Measurements from ENCODE around the gene FYB1.
A peak's percentile ranks its signal among the peaks of the same experiment; 100 is the strongest.
"Not testable (repeated sequence)": the region's sequence is repeated elsewhere in the genome, so short reads cannot be mapped to it uniquely, and the experiment has no call there.

Gene FYB1, protein sequence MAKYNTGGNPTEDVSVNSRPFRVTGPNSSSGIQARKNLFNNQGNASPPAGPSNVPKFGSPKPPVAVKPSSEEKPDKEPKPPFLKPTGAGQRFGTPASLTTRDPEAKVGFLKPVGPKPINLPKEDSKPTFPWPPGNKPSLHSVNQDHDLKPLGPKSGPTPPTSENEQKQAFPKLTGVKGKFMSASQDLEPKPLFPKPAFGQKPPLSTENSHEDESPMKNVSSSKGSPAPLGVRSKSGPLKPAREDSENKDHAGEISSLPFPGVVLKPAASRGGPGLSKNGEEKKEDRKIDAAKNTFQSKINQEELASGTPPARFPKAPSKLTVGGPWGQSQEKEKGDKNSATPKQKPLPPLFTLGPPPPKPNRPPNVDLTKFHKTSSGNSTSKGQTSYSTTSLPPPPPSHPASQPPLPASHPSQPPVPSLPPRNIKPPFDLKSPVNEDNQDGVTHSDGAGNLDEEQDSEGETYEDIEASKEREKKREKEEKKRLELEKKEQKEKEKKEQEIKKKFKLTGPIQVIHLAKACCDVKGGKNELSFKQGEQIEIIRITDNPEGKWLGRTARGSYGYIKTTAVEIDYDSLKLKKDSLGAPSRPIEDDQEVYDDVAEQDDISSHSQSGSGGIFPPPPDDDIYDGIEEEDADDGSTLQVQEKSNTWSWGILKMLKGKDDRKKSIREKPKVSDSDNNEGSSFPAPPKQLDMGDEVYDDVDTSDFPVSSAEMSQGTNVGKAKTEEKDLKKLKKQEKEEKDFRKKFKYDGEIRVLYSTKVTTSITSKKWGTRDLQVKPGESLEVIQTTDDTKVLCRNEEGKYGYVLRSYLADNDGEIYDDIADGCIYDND

GRCh38 chr5:39219437-39219836 lies at the start of gene FYB1:
TSS of gene FYB1 (minus strand) at chr5:39219563. CDS start at chr5:39202960, 16,603 bp downstream.
- DNase-seq, result no peak

DNA sequence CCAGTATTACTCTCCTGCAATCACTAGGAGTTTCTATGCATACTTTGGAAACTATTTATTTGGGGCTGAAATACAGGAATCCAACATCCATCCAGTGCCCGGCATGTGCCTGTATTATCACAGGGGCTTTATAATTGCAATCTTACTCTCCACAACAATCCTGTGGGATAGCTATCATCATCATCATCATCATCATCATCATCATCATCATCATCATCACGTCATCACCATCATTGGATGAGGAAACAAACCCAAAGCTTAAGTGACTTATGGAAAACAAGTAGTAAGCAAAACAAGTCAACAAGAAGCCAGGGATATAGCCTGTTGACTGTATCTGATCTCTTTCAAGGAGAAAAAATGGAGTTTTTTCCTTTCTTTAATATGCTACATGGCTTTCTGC lies 47.8 kb upstream of the FYB1 start:
- no peak for DNase-seq

DNA sequence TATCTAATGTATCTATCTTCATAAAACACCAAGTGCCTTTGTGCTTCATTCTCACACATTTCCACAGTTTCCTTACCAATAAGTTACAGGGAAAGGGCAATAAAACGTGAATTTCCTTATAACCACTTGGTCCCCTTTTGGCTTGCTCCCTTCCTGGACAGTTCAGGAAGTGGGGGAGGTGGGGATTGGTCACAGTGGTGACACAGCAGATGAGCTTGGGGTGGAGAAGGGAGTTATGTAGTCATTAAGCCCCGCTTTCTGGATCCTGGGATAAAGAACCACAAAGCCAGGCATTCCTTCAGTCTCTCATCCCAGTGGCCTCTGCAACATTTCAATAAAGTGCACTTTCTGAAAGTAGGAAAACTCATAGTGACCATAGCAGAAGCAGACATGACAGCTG lies 47.1 kb upstream of the FYB1 start:
- DNase-seq, result no peak

DNA sequence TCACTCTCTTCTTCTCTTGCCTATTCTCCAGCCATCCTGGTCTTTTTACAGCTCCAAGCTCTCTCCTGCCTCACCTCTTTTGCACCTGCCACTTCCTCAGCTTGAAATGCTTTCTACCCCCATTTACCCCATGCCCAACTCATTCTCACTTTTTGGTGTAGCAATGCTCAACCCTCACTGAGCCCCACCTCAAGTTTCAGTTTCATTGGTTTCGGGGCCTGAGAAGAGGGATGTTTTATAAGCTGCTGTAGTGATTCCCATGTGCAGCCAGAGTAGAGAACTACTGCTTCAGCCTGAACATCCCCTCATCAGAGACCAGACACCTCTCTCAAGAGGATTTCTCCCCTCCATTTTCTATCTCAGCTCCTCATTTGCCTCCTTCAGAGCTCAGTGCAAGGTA lies 45.2 kb upstream of the FYB1 start:
- DNase-seq, result no peak

DNA sequence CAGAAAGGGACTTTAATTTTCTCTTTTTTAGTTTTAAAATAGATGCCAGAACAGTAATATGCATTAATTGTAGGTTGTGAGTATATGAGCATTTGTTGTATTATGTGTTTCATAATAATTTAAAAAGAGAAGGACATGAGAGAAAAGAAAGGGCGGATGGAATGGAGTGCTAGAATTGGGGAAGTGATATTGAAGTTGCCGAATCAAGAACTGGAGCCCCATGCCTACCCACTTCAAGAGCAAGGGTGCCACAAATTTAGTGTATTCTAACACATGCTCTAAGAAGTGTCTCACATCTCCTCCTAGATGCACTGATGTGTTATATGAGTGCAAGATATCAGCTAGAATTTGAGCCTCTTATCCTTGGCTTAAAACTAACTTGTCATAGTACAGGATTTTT lies 43.6 kb upstream of the FYB1 start:
- no peak for DNase-seq

DNA sequence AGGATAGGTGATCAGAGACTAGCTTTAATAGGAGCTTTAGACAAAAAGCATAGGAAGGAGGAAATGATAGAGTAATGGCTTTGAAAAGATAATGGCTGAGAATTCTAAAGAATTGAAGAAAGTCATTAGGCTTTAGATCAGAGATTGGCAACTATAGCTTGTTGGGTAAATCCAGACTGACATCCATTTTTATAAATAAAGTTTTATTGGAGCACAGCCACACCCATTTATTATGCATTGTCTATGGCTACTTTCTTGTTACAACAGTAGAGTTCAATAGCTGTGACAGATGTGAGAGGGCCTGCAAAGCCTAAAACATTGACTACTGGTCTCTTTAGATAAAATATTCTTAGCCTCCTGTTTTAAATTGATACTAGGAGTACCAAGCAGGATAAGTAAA lies 40.7 kb upstream of the FYB1 start:
- DNase-seq, result no peak

DNA sequence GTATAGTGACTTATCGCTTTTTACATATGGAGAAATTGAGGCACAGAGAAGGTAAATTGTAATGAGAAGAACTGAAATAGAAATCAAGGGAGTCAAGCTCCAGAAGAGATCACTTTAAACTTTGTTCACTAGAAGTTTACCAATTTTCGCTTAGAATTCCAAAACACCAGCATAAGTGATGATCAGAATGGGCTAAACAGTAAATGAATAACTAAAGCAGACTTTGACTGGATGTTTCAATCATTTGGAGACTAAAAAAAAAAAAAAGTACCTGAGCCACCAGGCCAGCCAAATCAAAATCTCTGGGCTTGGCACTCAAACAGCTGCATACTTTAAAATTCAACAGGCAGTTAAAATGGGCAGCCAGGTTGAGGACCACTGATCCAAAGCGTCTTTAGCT lies 38.2 kb upstream of the FYB1 start:
- no peak for DNase-seq

GRCh38 chr5:39256477-39257235 lies 37.3 kb upstream of the FYB1 start:
- DNase-seq, result peak; percentile 18

GRCh38 chr5:39255406-39255805 lies 36.0 kb upstream of the FYB1 start:
- DNase-seq, result no peak

- DNase-seq, result no peak
Measured at GRCh38 chr5:39254671-39255070, 35.3 kb upstream of the FYB1 start.

DNA sequence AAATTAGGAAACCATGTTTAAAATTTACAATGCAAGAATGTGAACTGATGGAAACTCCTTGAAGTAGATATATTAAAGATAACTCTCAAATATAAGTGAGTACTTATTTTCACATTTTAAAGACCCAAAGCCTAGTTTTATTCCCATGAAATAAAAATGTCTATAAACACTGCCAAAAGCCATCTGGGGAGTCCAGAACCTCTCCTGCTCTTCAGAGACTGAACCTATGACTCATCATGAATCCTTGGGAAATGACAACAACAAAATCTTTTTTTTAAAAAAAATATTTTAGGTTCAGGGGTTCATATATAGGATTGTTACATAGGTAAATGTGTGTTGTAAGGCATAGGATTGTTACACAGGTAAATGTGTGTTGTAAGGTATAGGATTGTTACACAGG lies 33.8 kb upstream of the FYB1 start:
- DNase-seq, result no peak

DNA sequence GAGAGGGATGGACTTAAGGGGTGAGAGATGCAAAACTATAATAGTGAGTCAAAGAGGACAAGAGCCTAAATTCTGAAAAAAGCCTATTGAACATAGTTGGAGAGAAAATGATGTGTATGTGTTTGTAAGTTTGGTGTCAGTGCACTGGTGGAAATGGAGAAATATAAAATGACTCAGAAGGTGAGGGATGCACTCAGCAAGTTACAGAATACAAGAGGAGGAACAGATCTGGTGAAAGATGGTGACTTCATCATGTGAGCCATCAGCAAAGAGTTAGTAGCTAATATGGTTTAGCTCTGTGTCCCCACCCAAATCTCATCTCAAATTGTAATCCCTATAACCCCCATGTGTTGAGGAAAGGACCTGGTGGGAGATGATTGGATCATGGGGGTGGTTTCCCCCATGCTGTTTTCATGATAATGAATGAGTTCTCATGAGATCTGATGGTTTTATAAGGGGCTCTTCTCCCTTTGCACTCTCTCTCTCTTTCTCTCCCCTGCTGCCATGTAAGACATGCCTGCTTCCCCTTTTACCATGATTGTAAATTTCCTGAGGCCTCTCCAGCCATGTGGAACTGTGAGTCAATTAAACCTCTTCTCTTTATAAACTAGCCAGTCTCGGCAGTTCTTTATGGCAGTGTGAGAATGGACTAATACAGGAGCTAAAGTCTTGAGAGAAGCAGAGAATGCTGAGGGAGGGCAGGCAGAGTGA lies 30.4 kb upstream of the FYB1 start:
- DNase-seq, result no peak

- DNase-seq, result no peak
Measured at GRCh38 chr5:39249069-39249468, 29.7 kb upstream of the FYB1 start.

GRCh38 chr5:39240750-39241149 lies 21.4 kb upstream of the FYB1 start:
- DNase-seq, result no peak

GRCh38 chr5:39238366-39239105 lies 19.2 kb upstream of the FYB1 start:
- no peak for DNase-seq

DNA sequence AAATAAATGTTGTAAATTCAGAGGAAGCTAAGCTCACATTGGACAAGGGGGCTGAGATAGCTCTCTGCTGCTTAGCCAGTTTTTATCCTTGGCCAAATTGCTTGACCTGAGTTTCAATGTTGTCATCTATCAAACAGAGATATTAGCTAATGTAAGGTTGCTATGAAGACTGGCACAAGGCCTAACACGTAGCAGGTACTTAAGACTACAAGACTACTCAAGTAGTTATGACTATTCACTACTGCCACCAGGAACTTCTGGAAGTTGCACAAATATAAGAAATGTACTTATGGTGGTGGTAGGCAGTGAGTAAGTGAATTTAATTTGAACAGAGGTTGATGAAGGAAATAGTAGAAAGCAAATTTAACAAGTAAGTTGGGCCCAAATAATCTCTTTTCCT lies 17.4 kb upstream of the FYB1 start:
- no peak for DNase-seq

GRCh38 chr5:39235648-39236047 lies 16.3 kb upstream of the FYB1 start:
- DNase-seq, result no peak

GRCh38 chr5:39234494-39234893 lies 15.1 kb upstream of the FYB1 start:
- not testable (repeated sequence) for DNase-seq

GRCh38 chr5:39233783-39234182 lies 14.4 kb upstream of the FYB1 start:
- no peak for DNase-seq

GRCh38 chr5:39231705-39232525 lies 12.6 kb upstream of the FYB1 start:
- peak; percentile 43 for DNase-seq

DNA sequence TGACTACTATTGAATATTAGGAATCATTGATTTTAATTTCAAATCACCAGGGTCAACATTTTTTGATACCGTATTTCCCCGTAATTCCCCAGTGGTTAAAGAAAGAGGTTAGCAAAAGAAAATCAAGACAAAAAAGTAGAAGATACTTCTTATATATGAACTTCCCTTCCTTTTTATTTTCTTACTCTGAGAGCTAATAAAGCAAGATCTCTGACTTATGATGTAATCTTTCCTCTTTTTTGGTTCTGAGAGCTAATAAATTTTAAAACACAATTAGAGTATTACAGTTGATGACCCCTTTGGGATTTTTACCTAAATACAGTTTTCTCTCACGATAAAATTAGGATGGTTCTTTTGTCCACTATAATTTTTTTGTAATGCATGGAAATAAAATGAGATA lies 9.2 kb upstream of the FYB1 start:
- no peak for DNase-seq
